ENCODE results near the gene PPP2R3A.

DNA sequence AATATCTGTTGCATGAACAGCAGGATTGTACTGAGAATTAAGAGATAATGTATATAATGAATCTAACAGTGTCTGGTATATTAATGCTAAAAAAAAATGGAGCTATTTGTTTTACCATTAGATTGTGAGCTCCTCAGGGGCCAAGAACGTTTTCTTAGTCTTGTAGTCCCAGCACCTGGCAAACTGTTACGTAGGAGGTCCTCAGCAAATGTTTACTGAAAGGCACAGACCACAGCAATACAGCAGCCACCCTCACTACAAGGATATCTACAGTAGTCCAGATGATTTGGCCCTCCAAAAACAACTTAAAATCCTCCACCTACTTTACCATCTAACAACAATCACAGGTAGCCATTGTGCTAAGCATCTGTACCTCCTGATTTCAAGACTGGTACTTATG, 170.9 kb downstream of the PPP2R3A start:
- TF ChIP-seq, protein P1, sequence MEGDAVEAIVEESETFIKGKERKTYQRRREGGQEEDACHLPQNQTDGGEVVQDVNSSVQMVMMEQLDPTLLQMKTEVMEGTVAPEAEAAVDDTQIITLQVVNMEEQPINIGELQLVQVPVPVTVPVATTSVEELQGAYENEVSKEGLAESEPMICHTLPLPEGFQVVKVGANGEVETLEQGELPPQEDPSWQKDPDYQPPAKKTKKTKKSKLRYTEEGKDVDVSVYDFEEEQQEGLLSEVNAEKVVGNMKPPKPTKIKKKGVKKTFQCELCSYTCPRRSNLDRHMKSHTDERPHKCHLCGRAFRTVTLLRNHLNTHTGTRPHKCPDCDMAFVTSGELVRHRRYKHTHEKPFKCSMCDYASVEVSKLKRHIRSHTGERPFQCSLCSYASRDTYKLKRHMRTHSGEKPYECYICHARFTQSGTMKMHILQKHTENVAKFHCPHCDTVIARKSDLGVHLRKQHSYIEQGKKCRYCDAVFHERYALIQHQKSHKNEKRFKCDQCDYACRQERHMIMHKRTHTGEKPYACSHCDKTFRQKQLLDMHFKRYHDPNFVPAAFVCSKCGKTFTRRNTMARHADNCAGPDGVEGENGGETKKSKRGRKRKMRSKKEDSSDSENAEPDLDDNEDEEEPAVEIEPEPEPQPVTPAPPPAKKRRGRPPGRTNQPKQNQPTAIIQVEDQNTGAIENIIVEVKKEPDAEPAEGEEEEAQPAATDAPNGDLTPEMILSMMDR (conservative IDR thresholded peaks at IDR 0.05) = no peak
- no peak for TF ChIP-seq ZFX (IDR thresholded peaks at IDR 0.05)

Data from C4-2B (cell line).